ENCODE data around the gene UBAC2.

Gene UBAC2

GRCh38 chr13:99341969-99342722 is 141.5 kb downstream of the UBAC2 start:
- DNase-seq = no peak
- Histone ChIP-seq H3K36me3 (peaks cover 34% of the 10 kb centered on the region), H3K4me3 (ENCODE audit: low read depth, low read length) (no peak overlapping the region), H3K27ac (no peak overlapping the region), H3K27me3 (ENCODE audit: insufficient read depth, low read depth, severe bottlenecking) (no peaks in the 10 kb centered on the region), H3K9me3 (ENCODE audit: severe bottlenecking) (no peaks in the 10 kb centered on the region)
- TF ChIP-seq CTCF (IDR thresholded peaks at IDR 0.05; ENCODE audit: low read depth, low read length) = no peak

GRCh38 chr13:99342723-99343315 is 142.2 kb downstream of the UBAC2 start:
- no peaks in the 10 kb centered on the region for H3K27me3 ChIP-seq (ENCODE audit: insufficient read depth, low read depth, severe bottlenecking)
- peaks cover 40% of the 10 kb centered on the region for H3K36me3 ChIP-seq
- no peak overlapping the region for H3K4me3 ChIP-seq (ENCODE audit: low read depth, low read length)
- DNase-seq = no peak
- no peak overlapping the region for H3K27ac ChIP-seq
- TF ChIP-seq CTCF (IDR thresholded peaks at IDR 0.05; ENCODE audit: low read depth, low read length) = no peak
- H3K9me3 ChIP-seq (ENCODE audit: severe bottlenecking) = no peaks in the 10 kb centered on the region

- Histone ChIP-seq H3K36me3 (peaks cover 53% of the 10 kb centered on the region), H3K27me3 (ENCODE audit: insufficient read depth, low read depth, severe bottlenecking) (no peaks in the 10 kb centered on the region), H3K27ac (no peak overlapping the region), H3K9me3 (ENCODE audit: severe bottlenecking) (no peaks in the 10 kb centered on the region), H3K4me3 (ENCODE audit: low read depth, low read length) (no peak overlapping the region)
- no peak for DNase-seq
- no peak for TF ChIP-seq CTCF (IDR thresholded peaks at IDR 0.05; ENCODE audit: low read depth, low read length)
Measured at GRCh38 chr13:99344610-99345208, 144.1 kb downstream of the UBAC2 start.

- Histone ChIP-seq H3K9me3 (ENCODE audit: severe bottlenecking) (no peaks in the 10 kb centered on the region), H3K27ac (no peak overlapping the region), H3K4me3 (ENCODE audit: low read depth, low read length) (no peak overlapping the region), H3K36me3 (peaks cover 50% of the 10 kb centered on the region), H3K27me3 (ENCODE audit: insufficient read depth, low read depth, severe bottlenecking) (no peaks in the 10 kb centered on the region)
- no peak for TF ChIP-seq CTCF (IDR thresholded peaks at IDR 0.05; ENCODE audit: low read depth, low read length)
- no peak for DNase-seq
Measured at GRCh38 chr13:99345345-99345744, 144.7 kb downstream of the UBAC2 start.

- Histone ChIP-seq H3K36me3 (peaks cover 42% of the 10 kb centered on the region), H3K27ac (no peak overlapping the region), H3K9me3 (ENCODE audit: severe bottlenecking) (no peaks in the 10 kb centered on the region), H3K4me3 (ENCODE audit: low read depth, low read length) (no peak overlapping the region), H3K27me3 (ENCODE audit: insufficient read depth, low read depth, severe bottlenecking) (no peaks in the 10 kb centered on the region)
- no peak for DNase-seq
- TF ChIP-seq CTCF (IDR thresholded peaks at IDR 0.05; ENCODE audit: low read depth, low read length) = no peak
Measured at GRCh38 chr13:99346335-99347042, 145.8 kb downstream of the UBAC2 start.

All from WERI-Rb-1 (cell line).